H1 (cell line): Measurements from ENCODE around the gene ACYP1. TPM values are rescaled to one million over a fixed set of nuclear protein-coding genes. Genes with fewer than 3 reads are reported as not detected.

Experiments used
- CTCF ChIA-PET: fragments of 300-600 bp; sonication (Branson Sonifier 250); formaldehyde crosslinking; loops from one replicate; lab custom pipeline; 2021; ENCODE audit not compliant: partially characterized antibody; lab: Charles Lee
- POLR2A ChIA-PET: fragments of 300-600 bp; sonication (Branson Sonifier 250); formaldehyde crosslinking; loops from one replicate; lab custom pipeline; 2021; ENCODE audit warnings: inconsistent platforms; ENCODE audit not compliant: partially characterized antibody; lab: Charles Lee
- DNase-seq, 2 experiments: peaks; one replicate each; pipeline versions ENCODE4 v3.0.0 to v3.0.0-alpha.2; 2010 to 2022; ENCODE audit warnings: low spot score in 2 of 2, low read depth in 1 of 2, mixed read lengths in 1 of 2
- FAIRE-seq: peaks from 2 replicates; lab custom pipeline; 2011; peaks lifted over from hg19 to GRCh38; lab: Jason Lieb, UNC
- H2AFZ ChIP-seq: 2 replicates; pipeline ENCODE4 v1.8.1; 2012; ENCODE audit warnings: low read length, inconsistent platforms
- H2AK5ac ChIP-seq: 2 replicates; pipeline ENCODE4 v1.6.1; 2013; ENCODE audit warnings: low read depth, low read length
- H2BK120ac ChIP-seq: replicated peaks from 2 replicates; pipeline ENCODE3; 2013; ENCODE audit warnings: low read depth, low read length, inconsistent platforms
- H2BK12ac ChIP-seq: 2 replicates; pipeline ENCODE4 v1.6.1; 2013; ENCODE audit warnings: low read depth, low read length
- H2BK15ac ChIP-seq: 2 replicates; pipeline ENCODE4 v1.6.1; 2013; ENCODE audit warnings: low read length
- H2BK20ac ChIP-seq: 2 replicates; pipeline ENCODE4 v1.6.1; 2013; ENCODE audit warnings: low read length
- H2BK5ac ChIP-seq: 2 replicates; pipeline ENCODE4 v1.6.1; 2013; ENCODE audit warnings: low read depth, low read length
- H3K14ac ChIP-seq: 2 replicates; pipeline ENCODE4 v1.6.1; 2013; ENCODE audit warnings: inconsistent platforms; ENCODE audit not compliant: insufficient read length
- H3K18ac ChIP-seq: 2 replicates; pipeline ENCODE4 v1.6.1; 2013; ENCODE audit warnings: low read length; ENCODE audit errors: extremely low read depth
- H3K23ac ChIP-seq: 2 replicates; pipeline ENCODE4 v1.6.1; 2013; ENCODE audit warnings: inconsistent platforms; ENCODE audit not compliant: insufficient read length
- H3K23me2 ChIP-seq: 2 replicates; pipeline ENCODE4 v1.6.1; 2013; ENCODE audit warnings: low read depth, low read length
- H3K27ac ChIP-seq: 2 replicates; pipeline ENCODE4 v1.6.1; 2011; ENCODE audit warnings: low read depth, low read length, inconsistent platforms
- H3K27me3 ChIP-seq, 4 experiments: replicated peaks in 1 of 4; 1 replicate in 1 of 4; 2 replicates in 3 of 4; pipeline versions ENCODE4 v1.6.1 to v1.8.1; 2011 to 2013; ENCODE audit warnings: low read length in 3 of 4, mild to moderate bottlenecking in 3 of 4, inconsistent platforms in 2 of 4, mixed read lengths in 2 of 4, moderate library complexity in 1 of 4; ENCODE audit not compliant: control insufficient read depth in 3 of 4, insufficient read depth in 3 of 4; ENCODE audit errors: extremely low read depth in 1 of 4
- H3K36me3 ChIP-seq, 4 experiments: 2 replicates each; pipeline versions ENCODE4 v1.6.1 to v1.8.1; 2011 to 2013; ENCODE audit warnings: mild to moderate bottlenecking in 4 of 4, low read length in 3 of 4, moderate library complexity in 2 of 4, control low read depth in 1 of 4, inconsistent platforms in 1 of 4; ENCODE audit not compliant: insufficient read depth in 4 of 4, control insufficient read depth in 2 of 4
- H3K4ac ChIP-seq: replicated peaks from 2 replicates; pipeline ENCODE3; 2013; ENCODE audit warnings: low read length, low read depth, mixed read lengths, inconsistent platforms; ENCODE audit not compliant: insufficient read length
- H3K4me1 ChIP-seq, 4 experiments: replicated peaks in 1 of 4; 1 replicate in 1 of 4; 2 replicates in 3 of 4; pipeline versions ENCODE4 v1.6.1 to v1.8.1; 2011 to 2013; ENCODE audit warnings: low read length in 3 of 4, inconsistent platforms in 2 of 4, mixed read lengths in 1 of 4; ENCODE audit not compliant: insufficient read depth in 4 of 4, control insufficient read depth in 3 of 4
- H3K4me2 ChIP-seq, 2 experiments: 2 replicates each; pipeline versions ENCODE4 v1.6.1 to v1.8.1; 2011 to 2013; ENCODE audit warnings: low read depth in 2 of 2, low read length in 2 of 2, control low read depth in 1 of 2, inconsistent platforms in 1 of 2, mild to moderate bottlenecking in 1 of 2; ENCODE audit not compliant: insufficient read depth in 1 of 2
- H3K4me3 ChIP-seq, 4 experiments: fragments of 200-600, 300-600 bp in 1 of 4; sonication (generic), shearing (Covaris generic), sonication (Bioruptor Twin) in 1 of 4; 2 replicates each; pipeline versions ENCODE4 v1.5.1 to v1.8.1; 2011 to 2016; ENCODE audit warnings: low read length in 4 of 4, low read depth in 3 of 4, control low read depth in 2 of 4, inconsistent platforms in 2 of 4, mild to moderate bottlenecking in 2 of 4, mixed read lengths in 1 of 4, moderate library complexity in 1 of 4; ENCODE audit not compliant: insufficient read depth in 2 of 4; ENCODE audit errors: extremely low read depth in 1 of 4
- H3K56ac ChIP-seq: replicated peaks from 2 replicates; pipeline ENCODE3; 2013; ENCODE audit warnings: low read depth, mild to moderate bottlenecking, mixed read lengths, low read length, inconsistent platforms; ENCODE audit not compliant: insufficient read length
- H3K79me1 ChIP-seq: 2 replicates; pipeline ENCODE4 v1.6.1; 2013; ENCODE audit warnings: low read depth, low read length, control low read depth
- H3K79me2 ChIP-seq, 2 experiments: 2 replicates each; pipeline versions ENCODE4 v1.6.1 to v1.8.1; 2012 to 2013; ENCODE audit warnings: low read length in 2 of 2, mild to moderate bottlenecking in 2 of 2, inconsistent platforms in 1 of 2; ENCODE audit not compliant: insufficient read depth in 2 of 2, control insufficient read depth in 1 of 2
- H3K9ac ChIP-seq, 4 experiments: replicated peaks in 1 of 4; 1 replicate in 1 of 4; 2 replicates in 3 of 4; pipeline versions ENCODE4 v1.6.1 to v1.8.1; 2011 to 2013; ENCODE audit warnings: low read depth in 3 of 4, low read length in 3 of 4, control low read depth in 2 of 4, mild to moderate bottlenecking in 2 of 4, moderate library complexity in 2 of 4, inconsistent platforms in 1 of 4; ENCODE audit errors: extremely low read depth in 1 of 4
- H3K9me3 ChIP-seq, 2 experiments: 2 replicates each; pipeline versions ENCODE4 v1.6.1 to v1.8.1; 2012 to 2013; ENCODE audit warnings: mild to moderate bottlenecking in 2 of 2, moderate library complexity in 2 of 2, control low read depth in 1 of 2, inconsistent platforms in 1 of 2, low read depth in 1 of 2, low read length in 1 of 2, mixed read lengths in 1 of 2; ENCODE audit not compliant: insufficient read depth in 2 of 2
- H4K20me1 ChIP-seq, 2 experiments: replicated peaks in 1 of 2; 2 replicates each; pipeline versions ENCODE3 to v1.8.1; 2011 to 2013; ENCODE audit warnings: inconsistent platforms in 2 of 2, low read length in 2 of 2, mild to moderate bottlenecking in 1 of 2; ENCODE audit not compliant: insufficient read depth in 2 of 2, control insufficient read depth in 1 of 2
- H4K5ac ChIP-seq: 2 replicates; pipeline ENCODE4 v1.6.1; 2013; ENCODE audit warnings: low read length, low read depth, mixed read lengths, inconsistent platforms; ENCODE audit not compliant: insufficient read length
- H4K8ac ChIP-seq: 2 replicates; pipeline ENCODE4 v1.8.0; 2013; ENCODE audit warnings: mild to moderate bottlenecking, moderate library complexity, low read length, inconsistent platforms; ENCODE audit not compliant: insufficient read depth; ENCODE audit errors: extremely low read depth
- H4K91ac ChIP-seq: replicated peaks from 2 replicates; pipeline ENCODE3; 2013; ENCODE audit warnings: low read length, mixed read lengths, inconsistent platforms; ENCODE audit not compliant: insufficient read length
- SIN3A ChIP-seq, 2 experiments: IDR thresholded peaks in 1 of 2; conservative IDR thresholded peaks in 1 of 2; 2 replicates each; pipeline ENCODE4 v1.6.1; 2011 to 2012; ENCODE audit warnings: low read length in 2 of 2, improper control_type of control experiment in 1 of 2, low read depth in 1 of 2, mild to moderate bottlenecking in 1 of 2
- TCF12 ChIP-seq: IDR thresholded peaks from 2 replicates; pipeline ENCODE4 v1.6.1; 2011; ENCODE audit warnings: low read depth, mild to moderate bottlenecking, low read length
- WGBS, 2 experiments: shearing (Covaris generic) in 1 of 2; methylation state at CpG; one replicate each; pipeline versions ENCODE4 v1.1.6 to v1.1.7; 2013 to 2015; ENCODE audit warnings: low lambda C conversion rate in 2 of 2, mixed read lengths in 2 of 2, inconsistent platforms in 1 of 2, low coverage in 1 of 2, missing lambda C conversion rate in 1 of 2; ENCODE audit not compliant: insufficient replicate concordance in 2 of 2, insufficient coverage in 1 of 2, insufficient read length in 1 of 2; ENCODE audit errors: extremely low coverage in 1 of 2, missing lambda C conversion rate in 1 of 2; 5-methylcytosine and 5-hydroxymethylcytosine counted together
- polyA plus RNA-seq, 7 experiments: library from polyadenylated mRNA; depleted of rRNA in 3 of 7; stranded (reverse) in 5 of 7; unstranded in 2 of 7; fragments of >200 nt in 5 of 7; fragments of 200-250 nt in 2 of 7; gene quantifications; 1 replicate in 5 of 7; 2 replicates in 1 of 7; 4 replicates in 1 of 7; pipeline versions ENCODE4 v1.2.1 to v1.2.3, GENCODE V29; 2011 to 2013; ENCODE audit warnings: missing spikeins in 2 of 7, mixed read lengths in 2 of 7
- total RNA-seq: library from RNA; stranded (reverse); fragmentation: NEBNext Ultra II Directional; extraction: Animal tissue kit (Norgen Biotek cat#: 25700); gene quantifications from 2 replicates; pipeline ENCODE4 v1.2.1, GENCODE V29; 2021

Gene ACYP1
- total and polyA plus RNA-seq, 2 of the 8 experiments (the other 6 are each of a cell fraction or from before 2014, with no cell fraction given), result 22.3 to 24.8 TPM

GRCh38 chr14:75046899-75047298 is 16.9 kb downstream of the ACYP1 start:
- FAIRE-seq, result no peak

More at GRCh38 chr14:75046899-75047298, 16.9 kb downstream of the ACYP1 start:
- no peak overlapping the region for H3K4me2 ChIP-seq
- no peaks in the 10 kb centered on the region; the same call in 1 of the 2 replicates for H3K23me2 ChIP-seq
- no peak overlapping the region for H3K9ac ChIP-seq
- peaks cover 0 to 4% (median 0%) of the 10 kb centered on the region in 4 experiments; a peak in 3 of 7 replicates for H3K4me1 ChIP-seq
- H2BK120ac ChIP-seq, result no peak overlapping the region
- H2BK20ac ChIP-seq, result no peak overlapping the region
- no peak overlapping the region for H4K91ac ChIP-seq
- H2BK12ac ChIP-seq, result no peak overlapping the region
- H3K56ac ChIP-seq, result no peak overlapping the region
- no peaks in the 10 kb centered on the region for H3K27me3 ChIP-seq
- H3K27ac ChIP-seq, result no peak overlapping the region
- no peak overlapping the region for H3K14ac ChIP-seq
- WGBS, 2 experiments, result 91% methylated on average over 3 of the region's 3 CpGs; no CpG with 5 or more reads in 1 of the 2 experiments
- POLR2A ChIA-PET, result interaction anchor here (0.7 to 1.1 kb wide), 2 partner anchors 11 to 141 kb away, joined by 3 to 6 read pairs; no protein-coding TSS in a partner anchor
- no peaks in the 10 kb centered on the region for H3K9me3 ChIP-seq
- no peak overlapping the region for H3K23ac ChIP-seq
- H2AK5ac ChIP-seq, result no peak overlapping the region
- H2AFZ ChIP-seq, result no peak overlapping the region
- H3K18ac ChIP-seq, result no peak overlapping the region
- H3K79me2 ChIP-seq, result no peaks in the 10 kb centered on the region
- H2BK5ac ChIP-seq, result no peak overlapping the region
- no peak for DNase-seq
- no peak overlapping the region for H4K5ac ChIP-seq
- TF ChIP-seq TCF12 (no peak), SIN3A (conservative IDR thresholded peaks at IDR 0.05 in 1 of 2, IDR thresholded peaks at IDR 0.05 in 1 of 2; ENCODE audit: low read depth in 1 of 2, low read length in 2 of 2) (no peak)
- no peak overlapping the region for H3K4ac ChIP-seq
- H4K20me1 ChIP-seq, result no peaks in the 10 kb centered on the region
- no peak overlapping the region for H2BK15ac ChIP-seq
- H3K4me3 ChIP-seq, result no peak overlapping the region
- no peak overlapping the region for H4K8ac ChIP-seq
- H3K79me1 ChIP-seq, result no peaks in the 10 kb centered on the region
- peaks cover 0 to 3% (median 1%) of the 10 kb centered on the region in 4 experiments; a peak in 4 of 8 replicates for H3K36me3 ChIP-seq
- CTCF ChIA-PET, result no interaction called here
